ENCODE results near the gene SUMO4. TPM values are rescaled to one million over a fixed set of nuclear protein-coding genes. Genes with fewer than 3 reads are reported as not detected.

SUMO4 gene
- total and polyA plus RNA-seq, 2 donors (not counting 1 experiment from before 2014, with no cell fraction given) = 0.18 to 11.5 TPM

GRCh38 chr6:149428606-149429005, 28.5 kb downstream of the SUMO4 start:
- ChIA-PET CTCF (interaction anchor here (0.9 to 8.4 kb wide), 7 partner anchors 90 to 850 kb away, joined by 3 to 201 read pairs (median 3); no protein-coding TSS in a partner anchor), POLR2A (no interaction called here)
- 85% methylated on average over 4 of the region's 4 CpGs for WGBS (ENCODE audit: insufficient coverage)
- no peak overlapping the region for H3K27ac Mint-ChIP-seq
- no peak for TF ChIP-seq CTCF (IDR thresholded peaks at IDR 0.05)
- TF ChIP-seq EZH2 (IDR thresholded peaks at IDR 0.05; ENCODE audit: borderline replicate concordance, insufficient read depth, low read depth, low read length, poor library complexity, severe bottlenecking) = no peak
- no peaks in the 10 kb centered on the region for H3K9me3 ChIP-seq (ENCODE audit: control extremely low read depth in 1 of 3, control insufficient read depth in 2 of 3, insufficient read depth in 1 of 3, low read length in 2 of 3)
- no peaks in the 10 kb centered on the region for H3K79me2 ChIP-seq (ENCODE audit: control insufficient read depth, insufficient read depth, low read length)
- no peaks in the 10 kb centered on the region for H3K36me3 ChIP-seq (replicated peaks in 1 of 2; ENCODE audit: control extremely low read depth in 1 of 2, control insufficient read depth in 1 of 2, extremely low read depth in 1 of 2, insufficient read depth in 2 of 2, low read length in 1 of 2)
- no peak overlapping the region for H3K9ac ChIP-seq (ENCODE audit: low read length)
- H3K4me3 ChIP-seq (ENCODE audit: control extremely low read depth in 1 of 5, extremely low read depth in 1 of 5, insufficient read depth in 1 of 5, low read depth in 2 of 5, low read length in 4 of 5) = no peak overlapping the region
- no peaks in the 10 kb centered on the region for H3K27me3 ChIP-seq (replicated peaks in 1 of 4; ENCODE audit: control extremely low read depth in 1 of 4, control insufficient read depth in 3 of 4, insufficient read depth in 4 of 4, low read length in 3 of 4)
- peaks cover 4% of the 10 kb centered on the region for H3K4me1 Mint-ChIP-seq
- H3K4me1 ChIP-seq (ENCODE audit: control insufficient read depth in 2 of 2, insufficient read depth in 2 of 2, low read length in 2 of 2) = peaks cover 0 to 7% of the 10 kb centered on the region in 2 donors
- DNase-seq (no peak), ATAC-seq (ENCODE audit: low read depth) (no peak)
- H3K27me3 Mint-ChIP-seq = peaks cover 3% of the 10 kb centered on the region
- no peaks in the 10 kb centered on the region for H3K9me3 Mint-ChIP-seq (ENCODE audit: insufficient read depth)
- no peak overlapping the region for H3K4me3 Mint-ChIP-seq
- no peak overlapping the region for H3K27ac ChIP-seq (ENCODE audit: low read length in 2 of 2)
- H4K20me1 ChIP-seq (ENCODE audit: control insufficient read depth, insufficient read depth, low read length, poor library complexity, severe bottlenecking) = no peaks in the 10 kb centered on the region
- no peak overlapping the region for H3K4me2 ChIP-seq (replicated peaks; ENCODE audit: low read depth, low read length, poor library complexity, severe bottlenecking)
- intact Hi-C loops (cut with micrococcal nuclease) = no loop called here
- H2AFZ ChIP-seq (ENCODE audit: insufficient read depth, low read depth, low read length, poor library complexity, severe bottlenecking) = no peak overlapping the region

GRCh38 chr6:149429427-149430360, 29.6 kb downstream of the SUMO4 start:
- no peak overlapping the region for H3K4me3 Mint-ChIP-seq
- no peak for DNase-seq
- intact Hi-C loops (cut with micrococcal nuclease) = no loop called here
- peaks cover 0 to 7% of the 10 kb centered on the region in 2 donors for H3K4me1 ChIP-seq (ENCODE audit: control insufficient read depth in 2 of 2, insufficient read depth in 2 of 2, low read length in 2 of 2)
- H3K27ac Mint-ChIP-seq = no peak overlapping the region
- H3K9me3 ChIP-seq (ENCODE audit: control extremely low read depth in 1 of 3, control insufficient read depth in 2 of 3, insufficient read depth in 1 of 3, low read length in 2 of 3) = no peaks in the 10 kb centered on the region
- H3K27ac ChIP-seq (ENCODE audit: low read length in 2 of 2) = no peak overlapping the region
- H3K9ac ChIP-seq (ENCODE audit: low read length) = no peak overlapping the region
- no peaks in the 10 kb centered on the region for H4K20me1 ChIP-seq (ENCODE audit: control insufficient read depth, insufficient read depth, low read length, poor library complexity, severe bottlenecking)
- no peaks in the 10 kb centered on the region for H3K36me3 ChIP-seq (replicated peaks in 1 of 2; ENCODE audit: control extremely low read depth in 1 of 2, control insufficient read depth in 1 of 2, extremely low read depth in 1 of 2, insufficient read depth in 2 of 2, low read length in 1 of 2)
- H3K27me3 Mint-ChIP-seq = peaks cover 3% of the 10 kb centered on the region
- no peaks in the 10 kb centered on the region for H3K79me2 ChIP-seq (ENCODE audit: control insufficient read depth, insufficient read depth, low read length)
- no peaks in the 10 kb centered on the region for H3K27me3 ChIP-seq (replicated peaks in 1 of 4; ENCODE audit: control extremely low read depth in 1 of 4, control insufficient read depth in 3 of 4, insufficient read depth in 4 of 4, low read length in 3 of 4)
- no peak overlapping the region for H3K4me3 ChIP-seq (ENCODE audit: control extremely low read depth in 1 of 5, extremely low read depth in 1 of 5, insufficient read depth in 1 of 5, low read depth in 2 of 5, low read length in 4 of 5)
- WGBS (ENCODE audit: insufficient coverage) = 95% methylated on average over 20 of the region's 26 CpGs
- no peak for ATAC-seq (ENCODE audit: low read depth)
- CTCF ChIA-PET = interaction anchor here (0.6 to 8.4 kb wide), 12 partner anchors 20 to 852 kb away, joined by 3 to 201 read pairs (median 3); no protein-coding TSS in a partner anchor
- no peak overlapping the region for H3K4me2 ChIP-seq (replicated peaks; ENCODE audit: low read depth, low read length, poor library complexity, severe bottlenecking)
- no peak overlapping the region for H2AFZ ChIP-seq (ENCODE audit: insufficient read depth, low read depth, low read length, poor library complexity, severe bottlenecking)
- H3K9me3 Mint-ChIP-seq (ENCODE audit: insufficient read depth) = no peaks in the 10 kb centered on the region
- peaks cover 4% of the 10 kb centered on the region for H3K4me1 Mint-ChIP-seq
- TF ChIP-seq EZH2 (IDR thresholded peaks at IDR 0.05; ENCODE audit: borderline replicate concordance, insufficient read depth, low read depth, low read length, poor library complexity, severe bottlenecking) (no peak), CTCF (IDR thresholded peaks at IDR 0.05) (no peak)
- POLR2A ChIA-PET = no interaction called here
